ENCODE measurements around the gene PCDHGA1. TPM values are rescaled to one million over a fixed set of nuclear protein-coding genes. Genes with fewer than 3 reads are reported as not detected.
A peak's percentile ranks its signal among the peaks of the same experiment; 100 is the strongest.

Gene PCDHGA1
- polyA plus RNA-seq, 3 donors, result not detected

DNA sequence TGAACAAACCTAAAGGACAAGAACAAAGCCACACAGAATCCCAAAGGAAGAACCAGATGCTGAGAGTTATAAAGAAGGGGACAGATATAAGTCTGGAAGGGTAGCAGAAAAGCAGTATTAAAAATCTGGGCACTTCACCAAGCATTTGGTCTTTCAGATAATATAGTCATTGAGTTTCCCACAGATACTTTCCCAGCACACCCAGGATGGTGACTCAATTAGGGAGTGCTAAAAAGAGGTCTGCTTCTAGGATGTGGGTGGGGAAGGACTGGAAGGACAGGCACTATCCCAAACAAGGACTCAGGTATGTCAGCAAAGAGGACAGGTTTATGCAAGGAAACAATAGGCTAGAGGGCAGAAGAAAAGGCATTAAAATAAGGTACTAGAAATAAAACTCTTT lies 229.1 kb downstream of the PCDHGA1 start:
- Histone ChIP-seq H3K9me3 (replicated peaks in 1 of 2; ENCODE audit: control insufficient read depth in 1 of 2, insufficient read depth in 1 of 2, low read length in 2 of 2) (no peaks in the 10 kb centered on the region), H3K27ac (ENCODE audit: low read depth in 1 of 2, low read length in 2 of 2) (no peak overlapping the region), H3K4me3 (replicated peaks in 1 of 3; ENCODE audit: low read depth in 2 of 3, low read length in 3 of 3) (no peak overlapping the region), H3K36me3 (replicated peaks in 1 of 2; ENCODE audit: control insufficient read depth in 1 of 2, insufficient read depth in 2 of 2, low read length in 2 of 2) (peaks cover 82 to 97% of the 10 kb centered on the region in 2 donors), H3K4me2 (replicated peaks; ENCODE audit: extremely low read depth, low read length, poor library complexity, severe bottlenecking) (no peak overlapping the region), H2AFZ (ENCODE audit: insufficient read depth, low read depth, low read length, poor library complexity, severe bottlenecking) (no peak overlapping the region), H3K79me2 (ENCODE audit: insufficient read depth, low read length) (peaks cover 17% of the 10 kb centered on the region), H3K4me1 (ENCODE audit: control insufficient read depth in 1 of 2, insufficient read depth in 2 of 2, low read length in 2 of 2) (no peaks in the 10 kb centered on the region), H3K27me3 (ENCODE audit: control insufficient read depth in 2 of 2, insufficient read depth in 2 of 2, low read length in 2 of 2) (no peaks in the 10 kb centered on the region), H3K9ac (ENCODE audit: insufficient read depth, low read length, poor library complexity, severe bottlenecking) (no peak overlapping the region), H4K20me1 (ENCODE audit: insufficient read depth, low read length) (peaks cover 88% of the 10 kb centered on the region)
- H3K4me3 Mint-ChIP-seq, result no peak overlapping the region
- no peak for DNase-seq
- H3K9me3 Mint-ChIP-seq, result no peaks in the 10 kb centered on the region
- intact Hi-C loops (cut with micrococcal nuclease), result loop anchor here in 1 of 2 donors (5.0 kb wide), 1 partner anchor 137 kb away; the partner anchor contains the start of gene PCDHGA11
- H3K27ac Mint-ChIP-seq, result peak overlapping the region in 1 of 7 donors; percentile 33
- no peaks in the 10 kb centered on the region for H3K27me3 Mint-ChIP-seq (ENCODE audit: low read depth in 3 of 3)
- peaks cover 3% of the 10 kb centered on the region for H3K4me1 Mint-ChIP-seq
- no peak for TF ChIP-seq CTCF (IDR thresholded peaks at IDR 0.05)
- H3K36me3 Mint-ChIP-seq, result peaks cover 81 to 97% of the 10 kb centered on the region in 2 donors

DNA sequence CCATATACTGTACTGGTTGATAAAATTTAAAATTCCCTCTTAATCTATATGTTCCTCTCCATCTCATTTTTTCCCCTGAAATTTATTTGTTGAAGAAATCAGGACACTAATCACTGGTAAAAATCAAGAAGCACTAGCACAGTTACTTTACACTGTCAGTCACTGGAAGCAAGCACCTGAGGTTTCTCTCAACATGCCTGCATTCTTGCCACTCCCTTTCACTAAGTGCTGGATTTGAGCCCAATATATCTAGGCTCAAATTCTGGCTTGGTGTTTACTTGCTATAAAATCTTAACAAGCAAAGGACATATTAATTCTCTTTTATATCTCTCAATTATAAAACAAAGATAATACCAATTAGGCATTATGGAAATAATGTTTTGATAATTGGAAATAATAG lies 229.8 kb downstream of the PCDHGA1 start:
- Mint-ChIP-seq H3K36me3 (peaks cover 81 to 96% of the 10 kb centered on the region in 2 donors), H3K4me3 (no peak overlapping the region), H3K27me3 (ENCODE audit: low read depth in 3 of 3) (no peaks in the 10 kb centered on the region), H3K4me1 (peaks cover 3% of the 10 kb centered on the region), H3K27ac (no peak overlapping the region), H3K9me3 (no peaks in the 10 kb centered on the region)
- Histone ChIP-seq H3K4me3 (replicated peaks in 1 of 3; ENCODE audit: low read depth in 2 of 3, low read length in 3 of 3) (no peak overlapping the region), H2AFZ (ENCODE audit: insufficient read depth, low read depth, low read length, poor library complexity, severe bottlenecking) (no peak overlapping the region), H3K9ac (ENCODE audit: insufficient read depth, low read length, poor library complexity, severe bottlenecking) (no peak overlapping the region), H4K20me1 (ENCODE audit: insufficient read depth, low read length) (peaks cover 88% of the 10 kb centered on the region), H3K36me3 (replicated peaks in 1 of 2; ENCODE audit: control insufficient read depth in 1 of 2, insufficient read depth in 2 of 2, low read length in 2 of 2) (peaks cover 80 to 97% of the 10 kb centered on the region in 2 donors), H3K4me2 (replicated peaks; ENCODE audit: extremely low read depth, low read length, poor library complexity, severe bottlenecking) (no peak overlapping the region), H3K4me1 (ENCODE audit: control insufficient read depth in 1 of 2, insufficient read depth in 2 of 2, low read length in 2 of 2) (no peaks in the 10 kb centered on the region), H3K27me3 (ENCODE audit: control insufficient read depth in 2 of 2, insufficient read depth in 2 of 2, low read length in 2 of 2) (no peaks in the 10 kb centered on the region), H3K79me2 (ENCODE audit: insufficient read depth, low read length) (peaks cover 17% of the 10 kb centered on the region), H3K27ac (ENCODE audit: low read depth in 1 of 2, low read length in 2 of 2) (no peak overlapping the region), H3K9me3 (replicated peaks in 1 of 2; ENCODE audit: control insufficient read depth in 1 of 2, insufficient read depth in 1 of 2, low read length in 2 of 2) (no peaks in the 10 kb centered on the region)
- DNase-seq, result no peak
- intact Hi-C loops (cut with micrococcal nuclease), result loop anchor here (5.0 kb wide), 3 partner anchors 33 to 148 kb away; partner anchors contain the start of genes PCDHGA10 (in 1 of the 2) and PCDHGA11 (in 1 of the 2)
- TF ChIP-seq CTCF (IDR thresholded peaks at IDR 0.05), result no peak

Measured in CD14-positive monocyte (primary cell).